Measurements from ENCODE around the gene CCT5.

- TF ChIP-seq MAX (IDR thresholded peaks at IDR 0.05; ENCODE audit: low read depth, low read length) (no peak), ZNF217 (IDR thresholded peaks at IDR 0.05) (no peak), USF1 (IDR thresholded peaks at IDR 0.05; ENCODE audit: borderline replicate concordance, extremely low read length, insufficient read depth, low read depth, low read length) (no peak), POLR2A (IDR thresholded peaks at IDR 0.05; ENCODE audit: low read depth, low read length) (no peak), SIN3A (IDR thresholded peaks at IDR 0.05; ENCODE audit: low read depth, low read length) (no peak), BCL3 (IDR thresholded peaks at IDR 0.05; ENCODE audit: borderline replicate concordance, insufficient read depth, low read depth, low read length, poor library complexity, severe bottlenecking) (no peak), ATF2 (IDR thresholded peaks at IDR 0.05; ENCODE audit: low read length) (no peak), CTCF (IDR thresholded peaks at IDR 0.05 in 2 of 3, conservative IDR thresholded peaks at IDR 0.05 in 1 of 3; ENCODE audit: control insufficient read depth in 2 of 3, extremely low read depth in 1 of 3, insufficient read depth in 1 of 3, low read depth in 3 of 3, low read length in 3 of 3) (no peak), REST (IDR thresholded peaks at IDR 0.05; ENCODE audit: low read depth, low read length) (no peak), ZNF384 (IDR thresholded peaks at IDR 0.05; ENCODE audit: borderline replicate concordance, low read depth, low read length) (no peak), BACH1 (IDR thresholded peaks at IDR 0.05; ENCODE audit: borderline replicate concordance) (no peak), JUND (IDR thresholded peaks at IDR 0.05; ENCODE audit: low read depth, low read length) (no peak)
These were observed 36.2 kb downstream of the CCT5 start for GRCh38 chr5:10286162-10286861.

All from GM12878 (cell line).